Ishikawa (cell line): ENCODE results near the gene FOXP4.

Experiments used
- CEBPB ChIP-seq: IDR thresholded peaks from 2 replicates; pipeline ENCODE4 v1.6.1; 2012
- CREB1 ChIP-seq: IDR thresholded peaks from 2 replicates; pipeline ENCODE4 v1.6.1; 2012; ENCODE audit warnings: low read depth
- EGR1 ChIP-seq: IDR thresholded peaks from 2 replicates; pipeline ENCODE4 v1.6.1; 2012
- EP300 ChIP-seq: IDR thresholded peaks from 2 replicates; pipeline ENCODE4 v1.6.1; 2012; ENCODE audit warnings: borderline replicate concordance
- FOXM1 ChIP-seq: IDR thresholded peaks from 2 replicates; pipeline ENCODE4 v1.6.1; 2012; ENCODE audit warnings: low read depth, borderline replicate concordance
- MAX ChIP-seq: IDR thresholded peaks from 2 replicates; pipeline ENCODE4 v1.6.1; 2012
- NFIC ChIP-seq: IDR thresholded peaks from 2 replicates; pipeline ENCODE4 v1.6.1; 2012
- RAD21 ChIP-seq: IDR thresholded peaks from 2 replicates; pipeline ENCODE4 v1.6.1; 2012; ENCODE audit warnings: low read depth
- REST ChIP-seq: IDR thresholded peaks from 2 replicates; pipeline ENCODE4 v1.6.1; 2012; ENCODE audit warnings: low read depth, mild to moderate bottlenecking
- TAF1 ChIP-seq: IDR thresholded peaks from 2 replicates; pipeline ENCODE4 v1.6.1; 2012; ENCODE audit warnings: low read depth, mild to moderate bottlenecking
- TCF12 ChIP-seq: IDR thresholded peaks from 2 replicates; pipeline ENCODE4 v1.6.1; 2012; ENCODE audit warnings: low read depth
- TEAD4 ChIP-seq: IDR thresholded peaks from 2 replicates; pipeline ENCODE4 v1.6.1; 2012
- YY1 ChIP-seq: IDR thresholded peaks from 2 replicates; pipeline ENCODE4 v1.6.1; 2012; ENCODE audit warnings: low read depth
- ZBTB7A ChIP-seq: IDR thresholded peaks from 2 replicates; pipeline ENCODE4 v1.6.1; 2012; ENCODE audit warnings: low read depth
- TF ChIP-seq, protein P1 (sequence below): IDR thresholded peaks from 2 replicates; pipeline ENCODE4 v1.6.1; 2012

Gene FOXP4

DNA sequence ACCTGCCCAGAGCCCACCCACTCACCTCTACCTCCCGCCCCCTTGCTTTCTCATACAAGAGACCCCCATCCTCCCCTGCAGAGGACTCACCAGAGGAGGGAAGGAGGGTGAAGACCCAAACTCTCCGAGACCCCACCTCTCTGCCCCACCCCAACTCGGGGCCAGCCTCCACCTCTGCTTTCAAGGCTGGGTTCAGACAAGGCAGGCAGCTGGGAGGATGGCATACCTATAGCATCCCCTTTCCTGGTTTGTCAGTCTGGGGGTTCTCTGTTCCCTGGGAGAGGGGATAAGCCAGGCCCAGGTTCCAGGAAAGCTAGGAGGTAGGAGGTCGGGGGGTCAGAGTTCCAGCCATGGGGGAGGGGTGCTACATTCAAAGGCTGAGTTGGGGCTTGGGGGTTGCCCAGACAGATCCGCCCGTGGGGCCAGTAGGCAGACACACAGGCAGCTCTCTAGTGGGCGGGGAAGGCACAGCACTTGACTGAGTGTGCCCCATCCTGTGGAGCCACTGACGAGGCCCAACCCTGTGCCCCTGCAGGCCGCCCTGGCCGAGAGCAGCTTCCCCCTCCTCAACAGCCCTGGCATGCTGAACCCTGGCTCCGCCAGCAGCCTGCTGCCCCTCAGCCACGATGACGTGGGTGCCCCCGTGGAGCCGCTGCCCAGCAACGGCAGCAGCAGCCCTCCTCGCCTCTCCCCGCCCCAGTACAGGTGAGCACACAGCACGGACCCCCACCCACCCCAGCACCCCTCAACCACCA is 51.2 kb downstream of the FOXP4 start:
- TF ChIP-seq RAD21, result no peak
- TF ChIP-seq MAX, result no peak
- no peak for TF ChIP-seq TEAD4
- TF ChIP-seq FOXM1, result no peak
- no peak for TF ChIP-seq EGR1
- no peak for TF ChIP-seq ZBTB7A
- no peak for TF ChIP-seq CEBPB
- no peak for TF ChIP-seq TCF12
- TF ChIP-seq, protein P1, sequence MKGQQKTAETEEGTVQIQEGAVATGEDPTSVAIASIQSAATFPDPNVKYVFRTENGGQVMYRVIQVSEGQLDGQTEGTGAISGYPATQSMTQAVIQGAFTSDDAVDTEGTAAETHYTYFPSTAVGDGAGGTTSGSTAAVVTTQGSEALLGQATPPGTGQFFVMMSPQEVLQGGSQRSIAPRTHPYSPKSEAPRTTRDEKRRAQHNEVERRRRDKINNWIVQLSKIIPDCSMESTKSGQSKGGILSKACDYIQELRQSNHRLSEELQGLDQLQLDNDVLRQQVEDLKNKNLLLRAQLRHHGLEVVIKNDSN, result no peak
- TF ChIP-seq TAF1, result no peak
- no peak for TF ChIP-seq YY1
- no peak for TF ChIP-seq CREB1
- TF ChIP-seq EP300, result no peak
- no peak for TF ChIP-seq REST
- no peak for TF ChIP-seq NFIC

DNA sequence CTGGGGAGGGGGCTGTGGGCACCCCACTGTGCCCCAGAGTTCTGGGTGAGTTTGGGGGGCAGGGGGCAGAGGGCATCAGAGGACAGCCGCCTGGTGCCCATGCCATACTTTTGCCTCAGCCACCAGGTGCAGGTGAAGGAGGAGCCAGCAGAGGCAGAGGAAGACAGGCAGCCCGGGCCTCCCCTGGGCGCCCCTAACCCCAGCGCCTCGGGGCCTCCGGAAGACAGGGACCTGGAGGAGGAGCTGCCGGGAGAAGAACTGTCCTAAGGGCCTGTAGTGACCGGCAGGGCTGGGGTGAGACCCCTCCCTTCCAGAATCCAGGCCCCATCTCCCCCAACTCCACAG is 52.5 kb downstream of the FOXP4 start:
- no peak for TF ChIP-seq FOXM1
- TF ChIP-seq, protein P1, result no peak
- no peak for TF ChIP-seq NFIC
- TF ChIP-seq ZBTB7A, result no peak
- TF ChIP-seq YY1, result no peak
- TF ChIP-seq TAF1, result no peak
- no peak for TF ChIP-seq CREB1
- no peak for TF ChIP-seq EP300
- no peak for TF ChIP-seq CEBPB
- no peak for TF ChIP-seq RAD21
- no peak for TF ChIP-seq EGR1
- no peak for TF ChIP-seq REST
- no peak for TF ChIP-seq TEAD4
- TF ChIP-seq MAX, result no peak
- no peak for TF ChIP-seq TCF12

DNA sequence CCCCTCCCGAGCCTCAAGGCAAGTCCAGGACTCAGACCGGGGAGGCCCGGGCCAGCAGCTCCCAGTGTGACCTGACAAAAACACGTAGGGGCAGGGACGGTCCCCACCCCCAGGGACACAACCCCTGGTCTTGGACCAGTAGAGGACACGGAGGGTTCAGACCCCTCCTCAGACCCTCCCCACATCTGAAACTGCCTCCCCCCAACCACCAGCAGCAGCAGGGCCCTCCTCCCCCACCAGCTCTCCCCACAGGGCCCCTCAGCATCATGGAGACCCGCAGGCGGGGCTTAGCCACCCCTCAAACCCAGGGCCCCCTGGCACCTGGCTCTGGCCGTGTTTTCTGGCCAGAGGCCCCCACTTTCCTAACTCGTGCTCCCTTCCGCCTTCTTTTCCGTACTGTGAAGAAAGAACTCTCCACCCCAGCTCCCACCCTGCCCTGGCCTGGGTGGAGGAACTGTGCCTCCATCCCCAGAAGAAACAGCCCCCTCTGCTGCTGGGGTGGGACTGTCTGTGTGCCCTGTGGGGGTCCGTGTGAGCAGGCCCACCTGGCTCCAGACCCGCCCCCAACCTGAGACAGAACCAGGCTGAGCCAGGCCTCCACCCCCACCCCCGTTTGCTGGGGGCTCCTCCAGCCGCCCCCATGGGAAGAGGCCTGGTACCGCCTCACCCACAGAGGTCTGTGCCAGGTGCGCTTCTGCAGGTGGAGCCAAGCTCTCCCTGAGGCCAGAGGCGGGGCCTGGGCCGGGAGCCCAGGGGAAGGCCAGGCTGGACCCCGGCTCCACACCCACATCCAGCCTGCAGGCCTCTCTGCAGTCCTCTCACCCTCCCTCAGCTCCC is 53.1 kb downstream of the FOXP4 start:
- TF ChIP-seq TCF12 (no peak), CREB1 (no peak), EP300 (no peak), TAF1 (no peak), FOXM1 (no peak), MAX (no peak), EGR1 (no peak)

- no peak for TF ChIP-seq FOXM1
- no peak for TF ChIP-seq RAD21
- no peak for TF ChIP-seq CREB1
- TF ChIP-seq MAX, result no peak
- no peak for TF ChIP-seq CEBPB
- TF ChIP-seq REST, result no peak
- TF ChIP-seq EGR1, result no peak
- TF ChIP-seq TCF12, result no peak
- no peak for TF ChIP-seq EP300
- TF ChIP-seq TEAD4, result no peak
- no peak for TF ChIP-seq ZBTB7A
- no peak for TF ChIP-seq NFIC
Observed at GRCh38 chr6:41599852-41600445, 53.8 kb downstream of the FOXP4 start.
